Body of pancreas (tissue), 4 donors: ENCODE results near the gene C9orf78.

Experiments
- CTCF ChIP-seq, 7 experiments: fragments of 450-650 bp in 4 of 7; fragments of 200-600 bp in 3 of 7; sonication (generic) in 3 of 7; IDR thresholded peaks; one replicate each; pipeline ENCODE4 v1.5.1; 2016 to 2019; ENCODE audit warnings: antibody characterized with exemption in 7 of 7
- POLR2A ChIP-seq, 3 donors: fragments of 450-650 bp; IDR thresholded peaks; one replicate each; pipeline ENCODE4 v1.6.1; 2016; ENCODE audit warnings: antibody characterized with exemption in 3 of 3, mild to moderate bottlenecking in 2 of 3

DNA sequence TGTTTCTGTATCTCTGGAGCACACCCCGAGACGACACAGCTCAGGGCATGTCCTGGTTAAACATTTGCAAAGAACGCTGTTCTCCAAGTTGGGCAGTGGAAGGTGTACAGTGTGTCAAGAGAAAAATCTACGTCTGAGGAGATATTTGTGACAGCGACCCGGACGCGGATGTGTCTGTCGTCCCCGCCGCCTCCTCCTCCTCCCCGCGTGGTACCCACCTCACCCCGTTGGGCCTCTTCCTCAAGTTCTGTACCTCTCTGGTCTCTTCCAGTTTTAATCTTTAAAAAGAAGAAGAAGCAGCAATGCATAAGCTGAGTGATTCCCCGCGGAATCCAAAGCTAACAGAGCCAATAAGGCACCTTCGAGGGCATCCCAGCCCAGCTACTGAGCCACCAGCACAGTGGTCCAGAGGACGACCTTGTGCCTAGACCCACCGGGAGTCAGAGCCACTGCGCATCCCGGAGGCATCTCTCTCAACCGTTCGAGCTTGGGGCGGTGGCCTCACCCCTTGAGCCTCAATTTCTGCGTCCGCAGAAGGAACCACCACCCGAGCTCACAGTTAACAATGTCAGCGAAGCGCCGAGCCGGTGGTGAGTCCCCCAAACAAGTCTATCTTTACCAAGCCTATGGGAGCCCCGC, 467 bp downstream of the C9orf78 start:
- no peak for TF ChIP-seq CTCF (IDR thresholded peaks at IDR 0.05)
- no peak for TF ChIP-seq POLR2A (IDR thresholded peaks at IDR 0.05)
